ENCODE results near the gene SLC35B1.

DNA sequence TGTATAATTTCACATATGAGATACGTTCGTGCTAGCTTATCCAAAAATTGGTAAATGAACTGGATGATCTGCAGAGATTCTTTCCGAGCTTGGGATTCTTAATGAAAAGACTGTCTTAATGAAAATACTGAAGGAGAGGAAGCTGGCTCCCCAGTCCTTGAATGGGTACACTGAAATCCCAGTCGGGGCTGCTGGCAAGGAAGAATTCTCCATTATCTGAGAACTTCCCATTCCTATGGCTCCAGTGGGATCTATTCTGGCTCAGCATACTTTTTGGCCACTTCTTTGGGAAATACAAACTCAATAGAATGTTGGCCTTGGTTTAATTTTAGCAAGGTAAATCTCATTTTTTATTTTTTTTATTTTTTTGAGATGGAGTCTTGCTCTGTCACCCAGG is 23.7 kb upstream of the SLC35B1 start:
- TF ChIP-seq GATA2 (IDR thresholded peaks at IDR 0.05; ENCODE audit: low read depth, low read length) (no peak), GATA3 (IDR thresholded peaks at IDR 0.05; ENCODE audit: low read depth, low read length) (no peak)

Measured in SH-SY5Y (cell line).